ENCODE results near the gene DENND2A. TPM values are rescaled to one million over a fixed set of nuclear protein-coding genes. Genes with fewer than 3 reads are reported as not detected.

DENND2A gene
- total RNA-seq, 1 donor from 2014 or later, result 29.8 TPM

GRCh38 chr7:140674899-140675701 lies 34.5 kb upstream of the DENND2A start:
- Mint-ChIP-seq H3K27ac (ENCODE audit: unreplicated experiment) (no peak overlapping the region), H3K36me3 (ENCODE audit: low read depth) (no peaks in the 10 kb centered on the region), H3K9me3 (no peaks in the 10 kb centered on the region), H3K27me3 (ENCODE audit: low read depth) (peaks cover 3% of the 10 kb centered on the region), H3K4me1 (peaks cover 31% of the 10 kb centered on the region), H3K4me3 (peak overlapping the region; percentile 84)
- TF ChIP-seq, protein P1, sequence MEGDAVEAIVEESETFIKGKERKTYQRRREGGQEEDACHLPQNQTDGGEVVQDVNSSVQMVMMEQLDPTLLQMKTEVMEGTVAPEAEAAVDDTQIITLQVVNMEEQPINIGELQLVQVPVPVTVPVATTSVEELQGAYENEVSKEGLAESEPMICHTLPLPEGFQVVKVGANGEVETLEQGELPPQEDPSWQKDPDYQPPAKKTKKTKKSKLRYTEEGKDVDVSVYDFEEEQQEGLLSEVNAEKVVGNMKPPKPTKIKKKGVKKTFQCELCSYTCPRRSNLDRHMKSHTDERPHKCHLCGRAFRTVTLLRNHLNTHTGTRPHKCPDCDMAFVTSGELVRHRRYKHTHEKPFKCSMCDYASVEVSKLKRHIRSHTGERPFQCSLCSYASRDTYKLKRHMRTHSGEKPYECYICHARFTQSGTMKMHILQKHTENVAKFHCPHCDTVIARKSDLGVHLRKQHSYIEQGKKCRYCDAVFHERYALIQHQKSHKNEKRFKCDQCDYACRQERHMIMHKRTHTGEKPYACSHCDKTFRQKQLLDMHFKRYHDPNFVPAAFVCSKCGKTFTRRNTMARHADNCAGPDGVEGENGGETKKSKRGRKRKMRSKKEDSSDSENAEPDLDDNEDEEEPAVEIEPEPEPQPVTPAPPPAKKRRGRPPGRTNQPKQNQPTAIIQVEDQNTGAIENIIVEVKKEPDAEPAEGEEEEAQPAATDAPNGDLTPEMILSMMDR (conservative IDR thresholded peaks at IDR 0.05), result peak; percentile 47
- peak; percentile 9 for DNase-seq (ENCODE audit: low read depth, low spot score)

DNA sequence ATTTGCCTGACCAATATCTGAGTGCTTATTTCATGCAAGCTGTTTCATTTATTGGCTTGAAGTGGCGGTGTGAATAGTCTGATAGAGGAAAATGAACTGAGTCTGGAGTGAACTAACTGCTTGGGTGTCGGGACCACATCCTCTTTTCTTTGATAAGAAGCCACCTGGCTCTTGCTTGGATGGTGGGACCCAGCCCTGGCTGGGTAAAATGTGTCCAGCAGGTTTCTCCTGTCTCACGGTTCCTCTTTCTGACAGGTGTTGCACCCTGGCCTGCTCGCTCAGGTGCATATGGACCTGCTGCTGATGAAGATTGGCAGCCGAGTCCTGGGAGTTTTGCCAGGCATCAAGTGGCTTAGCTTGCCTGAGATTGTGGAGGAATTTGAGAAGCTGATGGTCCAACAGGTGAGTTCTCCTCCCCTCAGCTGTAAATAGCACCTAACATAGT lies 33.8 kb upstream of the DENND2A start:
- Mint-ChIP-seq H3K4me3 (peak overlapping the region; percentile 84), H3K36me3 (ENCODE audit: low read depth) (no peaks in the 10 kb centered on the region), H3K4me1 (peaks cover 31% of the 10 kb centered on the region), H3K27ac (ENCODE audit: unreplicated experiment) (no peak overlapping the region), H3K9me3 (no peaks in the 10 kb centered on the region), H3K27me3 (ENCODE audit: low read depth) (peaks cover 3% of the 10 kb centered on the region)
- TF ChIP-seq, protein P1 (conservative IDR thresholded peaks at IDR 0.05), result no peak
- no peak for DNase-seq (ENCODE audit: low read depth, low spot score)

GRCh38 chr7:140673774-140674155 lies 33.2 kb upstream of the DENND2A start:
- DNase-seq (ENCODE audit: low read depth, low spot score), result no peak
- Mint-ChIP-seq H3K4me1 (peaks cover 31% of the 10 kb centered on the region), H3K9me3 (no peaks in the 10 kb centered on the region), H3K4me3 (peak overlapping the region; percentile 84), H3K27ac (ENCODE audit: unreplicated experiment) (no peak overlapping the region), H3K27me3 (ENCODE audit: low read depth) (peaks cover 3% of the 10 kb centered on the region), H3K36me3 (ENCODE audit: low read depth) (no peaks in the 10 kb centered on the region)
- TF ChIP-seq, protein P1 (conservative IDR thresholded peaks at IDR 0.05), result no peak

GRCh38 chr7:140673063-140673773 lies 32.6 kb upstream of the DENND2A start:
- Mint-ChIP-seq H3K27ac (ENCODE audit: unreplicated experiment) (no peak overlapping the region), H3K9me3 (no peaks in the 10 kb centered on the region), H3K4me3 (peak overlapping the region; percentile 84), H3K36me3 (ENCODE audit: low read depth) (no peaks in the 10 kb centered on the region), H3K27me3 (ENCODE audit: low read depth) (peaks cover 3% of the 10 kb centered on the region), H3K4me1 (peaks cover 31% of the 10 kb centered on the region)
- peak; percentile 24 for DNase-seq (ENCODE audit: low read depth, low spot score)
- TF ChIP-seq, protein P1 (conservative IDR thresholded peaks at IDR 0.05), result peak; percentile 33

GRCh38 chr7:140672382-140673062 lies 31.9 kb upstream of the DENND2A start, which contains the start of gene ADCK2:
Gene ADCK2 (plus strand): TSS chr7:140672945. CDS start chr7:140673331, 386 bp downstream.
- peaks cover 31% of the 10 kb centered on the region for H3K4me1 Mint-ChIP-seq
- TF ChIP-seq, protein P1 (conservative IDR thresholded peaks at IDR 0.05), result no peak
- peak; percentile 24 for DNase-seq (ENCODE audit: low read depth, low spot score)

More at GRCh38 chr7:140672382-140673062, 31.9 kb upstream of the DENND2A start, which contains the start of gene ADCK2:
- Mint-ChIP-seq H3K27ac (ENCODE audit: unreplicated experiment) (no peak within 1 kb of the TSS), H3K4me3 (peak within 1 kb of the TSS; percentile 84), H3K9me3 (no peaks in the 10 kb centered on the region), H3K36me3 (ENCODE audit: low read depth) (no peaks in the 10 kb centered on the region), H3K27me3 (ENCODE audit: low read depth) (peaks cover 3% of the 10 kb centered on the region)
